Measurements from ENCODE around the gene GSPT1. TPM values are rescaled to one million over a fixed set of nuclear protein-coding genes. Genes with fewer than 3 reads are reported as not detected.
"Not testable (repeated sequence)": the region's sequence is repeated elsewhere in the genome, so short reads cannot be mapped to it uniquely, and the experiment has no call there.

Gene GSPT1
- total RNA-seq, 2 experiments from 2014 or later = 257 to 269 TPM

DNA sequence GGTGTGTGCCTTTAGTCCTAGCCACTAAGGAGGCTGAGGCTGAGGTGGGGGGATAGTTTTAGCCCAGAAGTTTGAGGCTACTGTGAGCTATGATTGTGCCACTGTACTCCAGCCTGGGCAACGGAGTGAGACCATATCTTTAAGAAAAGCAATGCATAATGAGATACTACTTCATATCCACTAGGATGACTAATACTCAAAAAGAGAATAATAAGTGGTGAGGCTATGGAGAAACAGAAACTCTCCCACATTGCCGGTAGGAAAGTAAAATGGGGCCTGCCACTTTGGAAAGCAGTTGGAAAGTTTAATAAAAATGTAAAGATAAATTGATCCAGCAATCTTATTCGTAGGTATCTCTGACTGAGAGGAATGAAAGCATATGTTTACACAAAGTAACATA, 30.7 kb upstream of the GSPT1 start:
- ChIA-PET POLR2A (interaction anchor here (0.7 kb wide), 1 partner anchor 740 kb away, joined by 3 read pairs; no protein-coding TSS in a partner anchor), CTCF (interaction anchor here (0.6 to 0.7 kb wide), 2 partner anchors 121 to 149 kb away, joined by 3 read pairs; no protein-coding TSS in a partner anchor)
- no peaks in the 10 kb centered on the region for H3K9me3 Mint-ChIP-seq
- Histone ChIP-seq H3K9me3 (ENCODE audit: control insufficient read depth in 1 of 2, insufficient read depth in 1 of 2, low read length in 2 of 2) (no peaks in the 10 kb centered on the region), H3K4me1 (ENCODE audit: insufficient read depth, low read length) (no peaks in the 10 kb centered on the region), H3K27ac (ENCODE audit: low read depth in 1 of 2, low read length in 2 of 2) (no peak overlapping the region), H3K27me3 (ENCODE audit: control insufficient read depth in 1 of 2, insufficient read depth in 2 of 2, low read length in 2 of 2) (no peaks in the 10 kb centered on the region), H3K4me3 (ENCODE audit: low read length) (no peak overlapping the region), H3K36me3 (ENCODE audit: insufficient read depth, low read length) (no peaks in the 10 kb centered on the region)
- no peak overlapping the region for H3K27ac Mint-ChIP-seq
- H3K36me3 Mint-ChIP-seq (ENCODE audit: low read depth) = no peaks in the 10 kb centered on the region
- H3K27me3 Mint-ChIP-seq = no peaks in the 10 kb centered on the region
- H3K4me3 Mint-ChIP-seq = no peak overlapping the region
- no peak for DNase-seq
- H3K4me1 Mint-ChIP-seq (ENCODE audit: low read depth) = no peaks in the 10 kb centered on the region
- TF ChIP-seq CTCF (IDR thresholded peaks at IDR 0.05) = no peak
- ATAC-seq (ENCODE audit: poor library complexity) = no peak
- intact Hi-C loops (cut with DNase I, micrococcal nuclease) = no loop called here

DNA sequence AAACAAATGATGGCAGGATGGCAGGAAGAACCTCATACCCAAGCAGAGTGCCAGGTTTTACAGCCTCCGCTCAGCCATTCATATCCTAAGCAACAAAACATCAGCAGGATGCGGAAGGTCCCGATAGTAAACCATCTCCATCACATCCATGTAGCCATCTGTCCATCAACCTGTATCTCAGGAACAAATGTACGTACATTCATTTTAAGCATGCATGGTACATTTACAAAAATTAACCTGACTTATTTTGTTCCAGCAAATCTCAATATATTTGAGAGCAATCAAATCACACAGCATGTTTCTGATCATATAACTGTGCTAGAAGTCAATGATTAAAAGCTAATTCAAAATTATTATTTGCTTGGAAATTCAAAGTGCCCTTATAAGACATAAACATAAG, 26.2 kb upstream of the GSPT1 start, which contains the start of gene NPIPB2:
Gene NPIPB2 (minus strand): TSS at position 101 of the 400 bp plus-strand sequence. CDS start 0 bp downstream, at position 101.
- POLR2A ChIA-PET; ATAC-seq (ENCODE audit: poor library complexity); intact Hi-C loops (cut with DNase I, micrococcal nuclease): not testable (repeated sequence)

DNA sequence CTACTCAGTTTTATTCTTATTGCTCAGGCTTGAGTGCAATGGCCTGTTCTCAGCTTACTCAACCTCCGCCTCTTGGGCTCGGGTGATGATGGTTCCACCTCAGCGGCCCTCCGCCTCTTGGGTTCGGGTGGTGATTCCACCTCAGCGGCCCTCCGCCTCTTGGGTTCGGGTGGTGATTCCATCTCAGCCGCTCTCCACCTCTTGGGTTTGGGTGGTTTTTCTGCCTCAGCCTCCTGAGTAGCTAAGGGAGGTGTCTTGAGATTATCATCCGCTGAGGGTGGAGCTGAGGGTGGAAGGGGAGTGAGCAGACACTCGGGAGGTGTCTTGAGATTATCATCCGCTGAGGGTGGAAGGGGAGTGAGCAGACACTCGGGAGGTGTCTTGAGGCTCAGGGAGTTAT, 11.6 kb upstream of the GSPT1 start:
- H3K27ac ChIP-seq (ENCODE audit: low read depth in 1 of 2, low read length in 2 of 2); POLR2A ChIA-PET; intact Hi-C loops (cut with DNase I, micrococcal nuclease); H3K4me1 Mint-ChIP-seq (ENCODE audit: low read depth); H3K4me1 ChIP-seq (ENCODE audit: insufficient read depth, low read length); H3K36me3 ChIP-seq (ENCODE audit: insufficient read depth, low read length); H3K27me3 Mint-ChIP-seq; H3K27ac Mint-ChIP-seq; H3K27me3 ChIP-seq (ENCODE audit: control insufficient read depth in 1 of 2, insufficient read depth in 2 of 2, low read length in 2 of 2); H3K9me3 Mint-ChIP-seq; ATAC-seq (ENCODE audit: poor library complexity); H3K9me3 ChIP-seq (ENCODE audit: control insufficient read depth in 1 of 2, insufficient read depth in 1 of 2, low read length in 2 of 2); CTCF ChIA-PET; H3K36me3 Mint-ChIP-seq (ENCODE audit: low read depth); H3K4me3 Mint-ChIP-seq; DNase-seq; H3K4me3 ChIP-seq (ENCODE audit: low read length): not testable (repeated sequence)

More for the DNA sequence above, 26.2 kb upstream of the GSPT1 start, which contains the start of gene NPIPB2:
- H3K27ac Mint-ChIP-seq; H3K27me3 ChIP-seq (ENCODE audit: control insufficient read depth in 1 of 2, insufficient read depth in 2 of 2, low read length in 2 of 2); H3K27ac ChIP-seq (ENCODE audit: low read depth in 1 of 2, low read length in 2 of 2); H3K4me3 Mint-ChIP-seq; H3K36me3 Mint-ChIP-seq (ENCODE audit: low read depth); CTCF ChIA-PET; H3K4me1 ChIP-seq (ENCODE audit: insufficient read depth, low read length); H3K4me1 Mint-ChIP-seq (ENCODE audit: low read depth); DNase-seq; H3K9me3 ChIP-seq (ENCODE audit: control insufficient read depth in 1 of 2, insufficient read depth in 1 of 2, low read length in 2 of 2); H3K36me3 ChIP-seq (ENCODE audit: insufficient read depth, low read length); H3K27me3 Mint-ChIP-seq; H3K4me3 ChIP-seq (ENCODE audit: low read length); H3K9me3 Mint-ChIP-seq: not testable (repeated sequence)

- H3K4me1 ChIP-seq (ENCODE audit: insufficient read depth, low read length); H3K27me3 ChIP-seq (ENCODE audit: control insufficient read depth in 1 of 2, insufficient read depth in 2 of 2, low read length in 2 of 2); H3K9me3 ChIP-seq (ENCODE audit: control insufficient read depth in 1 of 2, insufficient read depth in 1 of 2, low read length in 2 of 2); intact Hi-C loops (cut with DNase I, micrococcal nuclease); CTCF ChIA-PET; H3K4me3 ChIP-seq (ENCODE audit: low read length); POLR2A ChIA-PET; H3K9me3 Mint-ChIP-seq; DNase-seq; H3K36me3 ChIP-seq (ENCODE audit: insufficient read depth, low read length); ATAC-seq (ENCODE audit: poor library complexity); H3K27ac Mint-ChIP-seq; H3K36me3 Mint-ChIP-seq (ENCODE audit: low read depth); H3K4me1 Mint-ChIP-seq (ENCODE audit: low read depth); H3K4me3 Mint-ChIP-seq; H3K27me3 Mint-ChIP-seq; H3K27ac ChIP-seq (ENCODE audit: low read depth in 1 of 2, low read length in 2 of 2): not testable (repeated sequence)
Measured at GRCh38 chr16:11924046-11924445, 8.3 kb upstream of the GSPT1 start.
